Neural cell (in vitro differentiated cells): ENCODE data around the gene TMEM170B.

ENCODE experiments used
- CTCF ChIP-seq: fragments of 450-650 bp; IDR thresholded peaks from 2 replicates; pipeline ENCODE4 v1.5.1; 2014; ENCODE audit warnings: antibody characterized with exemption, mild to moderate bottlenecking, moderate library complexity; ENCODE audit not compliant: poor library complexity, severe bottlenecking
- EZH2 ChIP-seq: fragments of 200-600, 300-800 bp; shearing (Covaris generic), sonication (generic); IDR thresholded peaks from 2 replicates; pipeline ENCODE4 v1.6.1; 2014; ENCODE audit warnings: antibody characterized with exemption, low read length, borderline replicate concordance, mild to moderate bottlenecking; ENCODE audit not compliant: insufficient read depth, poor library complexity, severe bottlenecking
- MXI1 ChIP-seq: fragments of 450-650 bp; conservative IDR thresholded peaks from 2 replicates; pipeline ENCODE4 v1.6.1; 2014; ENCODE audit warnings: antibody characterized with exemption, mild to moderate bottlenecking; ENCODE audit not compliant: poor library complexity, severe bottlenecking
- POLR2AphosphoS5 ChIP-seq: IDR thresholded peaks from 2 replicates; pipeline ENCODE4 v1.6.1; 2012
- RAD21 ChIP-seq: fragments of 450-650 bp; conservative IDR thresholded peaks from 2 replicates; pipeline ENCODE4 v1.6.1; 2014; ENCODE audit warnings: antibody characterized with exemption, mild to moderate bottlenecking, moderate library complexity
- TAF1 ChIP-seq: IDR thresholded peaks from 2 replicates; pipeline ENCODE4 v1.6.1; 2012; ENCODE audit warnings: low read depth

GRCh38 chr6:11551053-11551452, 13.5 kb downstream of the TMEM170B start:
- TF ChIP-seq CTCF (no peak), MXI1 (no peak), EZH2 (no peak), POLR2AphosphoS5 (no peak), TAF1 (no peak), RAD21 (no peak)
